ENCODE results near the gene TRPV4. TPM values are rescaled to one million over a fixed set of nuclear protein-coding genes. Genes with fewer than 3 reads are reported as not detected.

TRPV4 gene
- total RNA-seq, 1 donor from 2014 or later = 1.7 TPM

GRCh38 chr12:109828754-109829511 lies 4.3 kb downstream of the TRPV4 start:
- H3K4me3 ChIP-seq (ENCODE audit: low read depth, low read length) = no peak overlapping the region
- no peak for TF ChIP-seq CTCF (IDR thresholded peaks at IDR 0.05; ENCODE audit: insufficient read depth, low read length, poor library complexity, severe bottlenecking)
- no peaks in the 10 kb centered on the region for H3K36me3 ChIP-seq (ENCODE audit: control insufficient read depth, insufficient read depth, low read length)
- no peak for DNase-seq (ENCODE audit: low read depth)
- no peaks in the 10 kb centered on the region for H3K27me3 ChIP-seq (ENCODE audit: control insufficient read depth, insufficient read depth, low read length)

DNA sequence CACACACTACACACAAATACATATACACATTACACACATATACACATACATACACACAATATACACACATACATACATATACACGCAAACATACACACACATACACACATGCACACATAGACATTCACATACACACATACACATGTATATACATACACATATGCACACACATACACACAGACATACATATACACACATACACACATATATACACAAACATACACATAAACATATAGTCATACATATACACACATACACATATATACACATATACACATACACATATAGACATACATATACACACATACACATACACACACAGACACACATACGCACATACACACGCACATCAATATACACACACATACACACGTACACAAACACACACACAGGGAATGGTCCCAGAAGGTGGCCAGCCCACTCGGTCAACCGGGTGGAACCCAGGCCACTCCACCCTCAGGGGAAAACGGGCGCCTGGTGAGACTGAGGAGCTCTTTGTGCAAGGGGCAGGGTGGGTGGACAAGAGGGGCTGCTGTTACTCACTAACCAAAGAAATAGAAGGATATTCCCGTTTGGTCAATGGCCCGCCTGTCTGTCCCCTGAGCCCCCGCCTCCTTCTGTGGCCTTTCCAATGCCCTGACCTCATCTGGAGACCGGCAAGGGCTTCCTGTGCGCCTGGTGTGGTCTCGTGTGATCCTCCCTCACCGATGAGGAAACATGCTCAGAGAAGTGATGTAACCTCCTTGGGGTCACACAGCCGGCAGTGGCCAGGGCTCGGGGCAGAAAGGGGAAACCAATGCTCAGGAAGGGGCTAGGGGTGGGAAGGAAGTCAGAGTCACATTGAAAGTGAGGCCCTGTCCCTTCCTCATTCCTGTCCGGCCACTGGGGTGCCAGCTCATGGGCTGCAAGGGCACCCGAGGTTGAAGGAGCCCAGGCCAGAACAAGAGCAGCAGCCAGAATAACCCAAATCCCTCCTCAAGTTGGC lies 5.3 kb downstream of the TRPV4 start:
- no peak overlapping the region for H3K4me3 ChIP-seq (ENCODE audit: low read depth, low read length)
- no peak for TF ChIP-seq CTCF (IDR thresholded peaks at IDR 0.05; ENCODE audit: insufficient read depth, low read length, poor library complexity, severe bottlenecking)
- no peaks in the 10 kb centered on the region for H3K27me3 ChIP-seq (ENCODE audit: control insufficient read depth, insufficient read depth, low read length)
- DNase-seq (ENCODE audit: low read depth) = no peak
- H3K36me3 ChIP-seq (ENCODE audit: control insufficient read depth, insufficient read depth, low read length) = no peaks in the 10 kb centered on the region

GRCh38 chr12:109827080-109827479 lies 6.1 kb downstream of the TRPV4 start:
- no peak overlapping the region for H3K4me3 ChIP-seq (ENCODE audit: low read depth, low read length)
- H3K36me3 ChIP-seq (ENCODE audit: control insufficient read depth, insufficient read depth, low read length) = no peaks in the 10 kb centered on the region
- no peak for TF ChIP-seq CTCF (IDR thresholded peaks at IDR 0.05; ENCODE audit: insufficient read depth, low read length, poor library complexity, severe bottlenecking)
- no peak for DNase-seq (ENCODE audit: low read depth)
- no peaks in the 10 kb centered on the region for H3K27me3 ChIP-seq (ENCODE audit: control insufficient read depth, insufficient read depth, low read length)

DNA sequence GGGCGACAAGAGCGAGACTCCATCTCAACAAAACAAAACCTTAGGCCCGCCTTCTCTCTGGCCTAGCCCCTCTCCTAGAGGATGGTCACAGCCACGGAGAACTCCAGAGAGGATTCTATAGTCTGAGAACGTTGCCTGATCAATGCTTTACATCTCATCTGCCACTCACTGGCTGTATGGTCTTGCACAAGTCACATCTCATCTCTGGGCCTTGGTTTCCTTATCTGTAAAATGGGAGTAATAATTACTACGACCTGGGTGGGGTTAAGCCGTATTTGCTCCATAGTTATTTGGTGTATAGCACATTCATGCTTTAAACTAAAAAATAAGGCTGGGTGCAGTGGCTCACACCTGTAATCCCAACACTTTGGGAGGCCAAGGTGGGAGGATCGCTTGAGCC lies 8.5 kb downstream of the TRPV4 start:
- Histone ChIP-seq H3K4me3 (ENCODE audit: low read depth, low read length) (no peak overlapping the region), H3K27me3 (ENCODE audit: control insufficient read depth, insufficient read depth, low read length) (no peaks in the 10 kb centered on the region), H3K36me3 (ENCODE audit: control insufficient read depth, insufficient read depth, low read length) (no peaks in the 10 kb centered on the region)
- no peak for DNase-seq (ENCODE audit: low read depth)
- TF ChIP-seq CTCF (IDR thresholded peaks at IDR 0.05; ENCODE audit: insufficient read depth, low read length, poor library complexity, severe bottlenecking) = no peak

DNA sequence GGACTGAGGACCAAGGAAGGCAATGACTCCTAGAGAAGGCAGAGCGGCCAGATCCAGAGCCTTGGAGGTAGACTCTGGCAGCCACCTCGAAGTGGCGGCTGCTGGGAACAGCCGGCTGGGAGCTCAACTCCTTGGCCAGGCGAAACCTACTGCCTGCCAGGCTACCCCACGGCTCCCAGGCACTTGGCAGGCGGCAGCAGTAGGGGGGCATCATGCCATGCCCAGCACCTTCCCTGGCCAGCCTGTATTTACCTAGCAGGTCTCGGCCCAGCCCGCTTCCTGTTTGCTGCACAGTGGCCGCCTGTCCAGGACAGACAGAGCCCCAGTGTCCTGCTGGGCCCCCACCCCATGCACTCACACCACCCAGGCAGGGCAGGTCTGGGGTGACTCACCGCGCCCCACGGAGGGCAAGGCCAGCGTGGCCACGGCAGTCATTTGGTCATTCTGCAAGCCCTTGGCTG lies 10.2 kb downstream of the TRPV4 start:
- DNase-seq (ENCODE audit: low read depth) = no peak
- H3K27me3 ChIP-seq (ENCODE audit: control insufficient read depth, insufficient read depth, low read length) = no peaks in the 10 kb centered on the region
- no peaks in the 10 kb centered on the region for H3K36me3 ChIP-seq (ENCODE audit: control insufficient read depth, insufficient read depth, low read length)
- H3K4me3 ChIP-seq (ENCODE audit: low read depth, low read length) = no peak overlapping the region
- no peak for TF ChIP-seq CTCF (IDR thresholded peaks at IDR 0.05; ENCODE audit: insufficient read depth, low read length, poor library complexity, severe bottlenecking)

Data from kidney epithelial cell (primary cell).